ENCODE data around the gene CABLES2.

DNA sequence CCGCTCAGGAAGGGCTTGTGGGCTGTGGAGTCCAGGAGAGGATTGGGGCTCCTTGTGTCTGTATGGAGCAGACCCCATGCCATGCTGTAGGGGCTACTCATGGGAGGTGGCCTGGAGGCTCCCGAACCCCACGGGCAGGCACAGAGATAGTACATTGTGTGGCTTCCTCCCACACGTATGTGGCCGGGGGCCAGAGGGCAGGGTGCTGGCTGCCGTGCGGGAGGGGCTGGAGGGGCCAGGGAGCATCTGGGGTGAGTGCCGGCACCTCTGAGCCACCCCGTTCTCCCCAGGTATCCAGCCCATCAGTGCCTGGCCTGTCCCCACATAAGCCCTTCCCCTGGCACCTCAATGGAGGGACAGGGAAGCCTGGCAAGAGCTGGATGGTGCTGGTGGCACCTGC is 12.7 kb upstream of the CABLES2 start:
- TF ChIP-seq TAF1 (IDR thresholded peaks at IDR 0.05; ENCODE audit: borderline replicate concordance, low read depth, low read length) = no peak
- no peak for TF ChIP-seq POLR2A (IDR thresholded peaks at IDR 0.05; ENCODE audit: low read depth, low read length)

All from GM12892 (cell line).